Measurements from ENCODE around the gene EXOC3L2. TPM values are rescaled to one million over a fixed set of nuclear protein-coding genes. Genes with fewer than 3 reads are reported as not detected.
"Not testable (repeated sequence)": the region's sequence is repeated elsewhere in the genome, so short reads cannot be mapped to it uniquely, and the experiment has no call there.

EXOC3L2 gene
- 1 to 10 TPM in 7 of 10 donors, under 1 TPM in 3; 0.71 to 2.6 (median 1.2) TPM for polyA plus RNA-seq (ENCODE audit: insufficient read length in 10 of 10)
- long read RNA-seq, donor 1, result 0 reads
- long read RNA-seq, donor 2, result 0 reads
- long read RNA-seq, donor 3, result 0 reads
- long read RNA-seq, donor 4, result 0 reads
- long read RNA-seq, donor 5, result 0 reads
- long read RNA-seq, donor 6, result 0 reads
- long read RNA-seq, donor 7, result 0 reads
- long read RNA-seq, donor 8, result 0 reads
- long read RNA-seq, donor 9, result 0 reads

- DNase-seq, result peak in 1 of 3 donors; percentile 48
Measured at GRCh38 chr19:45245334-45245787, at the start of gene EXOC3L2. Gene EXOC3L2 (minus strand): TSS chr19:45245407. CDS start chr19:45239045, 6,362 bp downstream.

GRCh38 chr19:45294291-45295029 lies 49.3 kb upstream of the EXOC3L2 start:
- DNase-seq, result peak in 2 of 3 donors; percentile 64 to 75

DNA sequence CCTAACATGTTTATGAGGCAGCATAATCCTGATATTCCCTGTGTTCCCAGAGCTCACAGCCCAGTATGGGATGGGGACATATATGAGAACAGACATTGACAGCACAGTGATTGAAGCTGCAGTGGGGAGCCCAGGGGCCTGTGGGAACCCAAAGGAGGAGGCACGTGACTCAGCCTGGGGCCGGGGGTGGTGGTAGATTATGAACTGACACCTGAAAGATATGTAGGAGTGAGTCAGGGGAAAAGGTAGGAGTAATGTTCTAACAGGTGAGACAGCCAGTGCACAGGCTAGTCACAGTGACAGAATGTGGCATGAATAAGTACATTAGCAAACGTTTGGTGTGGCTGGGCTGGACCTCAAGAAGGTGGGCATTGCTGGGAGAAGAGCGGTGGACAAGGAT lies 48.5 kb upstream of the EXOC3L2 start:
- no peak for DNase-seq

DNA sequence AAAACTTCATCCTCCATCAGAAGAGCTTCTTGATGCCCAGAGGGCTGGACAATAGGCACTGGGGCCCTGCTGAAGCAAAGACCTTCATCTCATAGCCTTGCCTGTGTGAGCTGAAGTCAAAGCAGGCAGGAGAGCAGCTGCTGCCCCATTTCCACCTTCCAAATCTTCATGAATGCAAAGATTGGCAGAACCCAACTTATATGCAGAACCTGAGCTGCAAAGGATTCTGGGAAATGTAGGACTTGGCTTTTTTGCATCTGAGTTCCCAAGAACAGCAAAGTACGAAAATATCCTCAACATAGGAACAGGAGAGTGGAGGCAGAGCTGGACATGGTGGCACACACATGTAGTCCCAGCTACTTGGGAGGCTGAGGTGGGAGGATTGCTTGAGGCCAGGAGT lies 46.6 kb upstream of the EXOC3L2 start:
- DNase-seq, result no peak

- no peak for DNase-seq
Measured at GRCh38 chr19:45290381-45290931, 45.2 kb upstream of the EXOC3L2 start.

DNA sequence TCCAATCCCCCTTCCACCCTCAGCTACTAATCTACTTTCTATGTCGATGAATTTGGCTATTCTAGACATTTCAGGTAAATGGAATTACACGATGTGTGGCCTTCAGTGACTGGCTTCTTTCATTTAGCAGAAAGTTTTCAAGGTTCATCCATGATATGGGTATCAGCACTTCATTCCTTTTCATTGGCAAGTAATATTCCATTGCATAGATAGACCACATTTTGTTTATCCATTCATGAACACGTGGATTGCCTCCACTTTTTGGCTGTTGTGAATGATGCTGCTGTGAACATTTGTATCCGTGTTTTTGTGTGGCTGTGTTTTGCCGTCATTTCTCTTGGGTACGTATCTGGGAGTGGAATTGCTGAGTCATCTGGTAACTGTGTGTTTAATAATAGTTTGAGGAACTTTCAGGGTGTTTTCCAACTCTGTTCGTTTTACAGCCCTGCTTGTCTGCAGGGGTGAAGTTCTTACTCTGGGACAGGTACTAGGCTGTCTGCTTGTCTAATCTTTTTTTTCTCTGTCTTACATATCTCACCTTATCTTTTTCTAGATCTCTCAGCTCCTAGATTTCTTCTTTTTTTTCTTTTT lies 38.3 kb upstream of the EXOC3L2 start:
- no peak for DNase-seq

- no peak for DNase-seq
Measured at GRCh38 chr19:45280471-45280961, 35.3 kb upstream of the EXOC3L2 start.

GRCh38 chr19:45279587-45280192 lies 34.5 kb upstream of the EXOC3L2 start:
- DNase-seq, result no peak

GRCh38 chr19:45278087-45278486 lies 32.9 kb upstream of the EXOC3L2 start:
- DNase-seq, result no peak

- peak in 2 of 3 donors; percentile 53 to 73 for DNase-seq
Measured at GRCh38 chr19:45276284-45276687, 31.1 kb upstream of the EXOC3L2 start.

DNA sequence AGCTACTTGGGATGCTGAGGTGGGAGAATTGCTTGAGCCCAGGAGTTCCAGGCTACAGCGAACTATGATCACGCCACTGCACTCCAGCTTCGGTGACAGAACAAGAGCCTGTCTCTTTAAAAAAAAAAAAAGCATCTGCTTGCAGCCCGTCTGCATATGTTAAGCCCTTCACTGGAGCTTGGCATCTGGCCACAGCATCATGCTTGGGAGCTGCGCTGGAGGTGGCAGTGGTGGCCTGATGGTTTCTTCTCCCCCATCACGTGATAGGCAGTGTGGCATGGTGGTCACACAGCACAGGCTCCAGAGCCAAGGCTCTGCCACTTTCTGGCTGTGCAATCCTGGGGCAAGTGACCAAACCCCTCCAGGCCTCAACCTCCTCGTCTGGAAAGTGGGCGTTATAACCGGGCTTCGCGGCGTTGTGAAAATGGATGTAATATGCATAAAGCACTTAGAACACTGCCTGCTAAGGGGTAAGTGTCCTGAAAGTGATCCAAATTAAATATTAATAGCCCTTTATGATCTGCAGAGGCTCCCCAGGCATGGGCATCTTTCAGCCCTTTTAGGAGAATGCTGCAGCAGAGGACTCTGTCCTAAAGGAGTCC lies 30.3 kb upstream of the EXOC3L2 start:
- DNase-seq, result peak in 2 of 3 donors; percentile 38 to 43

GRCh38 chr19:45273521-45273855 lies 28.3 kb upstream of the EXOC3L2 start:
- DNase-seq, result no peak

DNA sequence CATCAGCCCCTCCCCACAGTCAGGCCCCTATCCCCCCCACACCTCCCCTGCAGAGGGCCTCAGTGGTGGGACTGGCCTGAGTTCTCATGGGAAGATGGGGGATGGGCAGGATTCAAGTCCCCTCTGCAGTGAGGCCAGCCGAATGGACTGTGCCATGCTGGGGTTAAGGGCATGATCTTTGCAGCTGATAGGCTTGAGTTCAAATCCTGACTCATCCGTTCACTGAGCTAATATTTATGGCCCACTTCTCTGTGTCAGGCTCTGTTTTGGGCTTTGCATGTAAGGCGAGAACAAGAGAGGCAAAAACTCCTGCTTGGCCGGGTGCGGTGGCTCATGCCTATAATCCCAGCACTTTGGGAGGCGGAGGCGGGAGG lies 26.5 kb upstream of the EXOC3L2 start:
- DNase-seq, result no peak

- DNase-seq, result no peak
Measured at GRCh38 chr19:45271098-45271734, 26.0 kb upstream of the EXOC3L2 start.

GRCh38 chr19:45269939-45270338 lies 24.7 kb upstream of the EXOC3L2 start:
- DNase-seq, result not testable (repeated sequence)

GRCh38 chr19:45267296-45267695 lies 22.1 kb upstream of the EXOC3L2 start:
- no peak for DNase-seq

GRCh38 chr19:45265375-45265774 lies 20.2 kb upstream of the EXOC3L2 start:
- DNase-seq, result no peak

GRCh38 chr19:45264781-45265317 lies 19.6 kb upstream of the EXOC3L2 start:
- DNase-seq, result no peak

GRCh38 chr19:45263013-45263412 lies 17.8 kb upstream of the EXOC3L2 start:
- no peak for DNase-seq

GRCh38 chr19:45262570-45262969 lies 17.4 kb upstream of the EXOC3L2 start:
- no peak for DNase-seq

- DNase-seq, result no peak
Measured at GRCh38 chr19:45258862-45259261, 13.7 kb upstream of the EXOC3L2 start.
